MM.1S (cell line): ENCODE data around the gene HDAC10.

ENCODE experiments used
- EZH2 ChIP-seq: fragments of 300-600 bp; sonication (generic); optimal IDR thresholded peaks from 2 replicates; pipeline ENCODE3; 2017; ENCODE audit warnings: low read depth, mild to moderate bottlenecking, antibody characterized with exemption, low read length, mixed read lengths
- EZH2phosphoT487 ChIP-seq: fragments of 300-600 bp; sonication (generic); IDR thresholded peaks from 2 replicates; pipeline ENCODE4 v1.6.1; 2018; ENCODE audit warnings: antibody characterized with exemption, low read length
- TF ChIP-seq, protein P1 (sequence below): fragments of 300-600 bp; sonication (generic); IDR thresholded peaks from 2 replicates; pipeline ENCODE4 v1.5.1; 2016; ENCODE audit warnings: antibody characterized with exemption, low read length, mixed read lengths

DNA sequence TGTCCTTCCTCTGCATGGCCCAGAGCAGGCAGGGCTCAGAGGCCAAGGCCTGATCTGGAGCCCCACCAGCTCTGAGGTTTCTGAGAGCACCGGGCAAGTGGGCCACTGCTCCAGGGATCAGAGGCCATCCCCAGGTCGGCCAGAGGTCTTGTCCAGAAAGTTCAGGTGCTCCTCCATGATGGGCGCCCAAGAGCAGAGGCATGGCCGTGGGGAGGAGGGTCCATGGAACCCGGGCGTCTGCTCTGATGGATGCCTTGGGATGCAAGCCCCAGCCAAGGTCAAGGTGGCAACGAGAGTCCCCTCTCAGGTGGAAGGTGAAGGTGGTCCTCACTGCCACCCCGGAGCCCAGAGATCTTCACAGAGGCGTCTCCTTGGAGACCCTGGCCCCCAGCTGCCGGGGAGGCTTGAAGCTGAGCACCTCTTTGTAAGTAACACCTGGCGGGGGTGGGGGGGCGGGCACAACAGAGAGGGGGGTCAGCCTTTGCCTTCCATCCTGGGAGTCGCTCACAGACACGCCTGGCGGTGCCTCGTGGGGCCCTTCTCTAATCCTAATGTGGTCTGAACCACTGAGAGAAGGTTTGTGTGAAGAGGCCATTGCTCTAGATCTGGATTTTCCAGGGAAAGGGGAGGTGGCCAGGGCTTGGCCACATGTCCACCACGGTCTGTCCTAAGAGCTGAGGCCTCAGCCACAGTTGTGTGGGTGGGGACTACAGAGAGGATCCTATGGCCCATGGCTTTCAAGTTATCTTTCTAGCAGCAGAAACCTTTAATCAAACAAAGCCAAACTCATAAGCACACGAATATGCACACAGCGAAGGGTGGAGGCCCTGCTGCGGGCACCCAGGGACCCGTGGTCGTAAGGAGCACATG, 2.2 kb upstream of the HDAC10 start:
- TF ChIP-seq EZH2 (no peak), EZH2phosphoT487 (no peak)
- TF ChIP-seq, protein P1, sequence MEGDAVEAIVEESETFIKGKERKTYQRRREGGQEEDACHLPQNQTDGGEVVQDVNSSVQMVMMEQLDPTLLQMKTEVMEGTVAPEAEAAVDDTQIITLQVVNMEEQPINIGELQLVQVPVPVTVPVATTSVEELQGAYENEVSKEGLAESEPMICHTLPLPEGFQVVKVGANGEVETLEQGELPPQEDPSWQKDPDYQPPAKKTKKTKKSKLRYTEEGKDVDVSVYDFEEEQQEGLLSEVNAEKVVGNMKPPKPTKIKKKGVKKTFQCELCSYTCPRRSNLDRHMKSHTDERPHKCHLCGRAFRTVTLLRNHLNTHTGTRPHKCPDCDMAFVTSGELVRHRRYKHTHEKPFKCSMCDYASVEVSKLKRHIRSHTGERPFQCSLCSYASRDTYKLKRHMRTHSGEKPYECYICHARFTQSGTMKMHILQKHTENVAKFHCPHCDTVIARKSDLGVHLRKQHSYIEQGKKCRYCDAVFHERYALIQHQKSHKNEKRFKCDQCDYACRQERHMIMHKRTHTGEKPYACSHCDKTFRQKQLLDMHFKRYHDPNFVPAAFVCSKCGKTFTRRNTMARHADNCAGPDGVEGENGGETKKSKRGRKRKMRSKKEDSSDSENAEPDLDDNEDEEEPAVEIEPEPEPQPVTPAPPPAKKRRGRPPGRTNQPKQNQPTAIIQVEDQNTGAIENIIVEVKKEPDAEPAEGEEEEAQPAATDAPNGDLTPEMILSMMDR: no peak
